ENCODE measurements around the gene DAPK1. TPM values are rescaled to one million over a fixed set of nuclear protein-coding genes. Genes with fewer than 3 reads are reported as not detected.

DAPK1 gene
- total and polyA plus RNA-seq, 2 donors (not counting 3 experiments of a cell fraction or from before 2014, with no cell fraction given), result 58.9 to 119 TPM

GRCh38 chr9:87520172-87520683 lies 22.6 kb downstream of the DAPK1 start:
- DNase-seq (ENCODE audit: low read depth, low spot score) (no peak), FAIRE-seq (no peak)
- no peaks in the 10 kb centered on the region for H3K9me1 ChIP-seq (replicated peaks; ENCODE audit: control insufficient read depth, extremely low read depth, insufficient read depth, low read length)
- no TSS peak for BruUV-seq (replicated peaks)
- H3K9ac ChIP-seq (replicated peaks; ENCODE audit: extremely low read depth, insufficient read depth, low read length), result no peak overlapping the region
- H3K9me3 ChIP-seq (replicated peaks; ENCODE audit: control insufficient read depth, insufficient read depth, low read length), result no peaks in the 10 kb centered on the region
- ChIA-PET POLR2A (no interaction called here), CTCF (interaction anchor here (1.2 to 1.6 kb wide), 3 partner anchors 18 to 183 kb away, joined by 3 to 6 read pairs (median 3); partner anchors contain the start of gene DAPK1)
- H3K4me1 ChIP-seq (ENCODE audit: control insufficient read depth, extremely low read depth, insufficient read depth, low read length), result peaks cover 30% of the 10 kb centered on the region
- H3K36me3 ChIP-seq (ENCODE audit: control insufficient read depth in 2 of 2, extremely low read depth in 1 of 2, insufficient read depth in 2 of 2, low read length in 2 of 2), result peaks cover 0 to 7% of the 10 kb centered on the region in 2 experiments
- no peak for TF ChIP-seq CTCF (IDR thresholded peaks at IDR 0.05; ENCODE audit: extremely low read depth in 1 of 2, insufficient read depth in 1 of 2, low read depth in 1 of 2, low read length in 2 of 2)
- TF ChIP-seq MAX (IDR thresholded peaks at IDR 0.05; ENCODE audit: insufficient read depth, insufficient read length), result no peak
- H3K79me2 ChIP-seq (ENCODE audit: control insufficient read depth, insufficient read depth, low read length), result peaks cover 16% of the 10 kb centered on the region
- no peak overlapping the region for H3K4me3 ChIP-seq (replicated peaks in 1 of 3; ENCODE audit: insufficient read depth in 1 of 3, low read depth in 1 of 3, low read length in 3 of 3)
- H2AFZ ChIP-seq (ENCODE audit: low read depth, low read length), result no peak overlapping the region
- no peak overlapping the region for H3K27ac ChIP-seq (ENCODE audit: insufficient read depth, low read depth, low read length)
- H3K27me3 ChIP-seq (ENCODE audit: control insufficient read depth in 2 of 2, insufficient read depth in 2 of 2, low read length in 2 of 2), result no peaks in the 10 kb centered on the region
- intact Hi-C loops (cut with micrococcal nuclease), result no loop called here
- dilution Hi-C loops (cut with MboI; ENCODE audit: extremely low pct_ligation_motif_present, low sequenced_read_pairs), result no loop called here
- no peak overlapping the region for H3K4me2 ChIP-seq (ENCODE audit: insufficient read depth, low read length)
- H4K20me1 ChIP-seq (replicated peaks; ENCODE audit: control insufficient read depth, extremely low read depth, insufficient read depth, low read length), result no peaks in the 10 kb centered on the region

GRCh38 chr9:87521834-87522233 lies 24.2 kb downstream of the DAPK1 start:
- Histone ChIP-seq H3K4me2 (ENCODE audit: insufficient read depth, low read length) (no peak overlapping the region), H4K20me1 (replicated peaks; ENCODE audit: control insufficient read depth, extremely low read depth, insufficient read depth, low read length) (no peaks in the 10 kb centered on the region), H3K9me3 (replicated peaks; ENCODE audit: control insufficient read depth, insufficient read depth, low read length) (no peaks in the 10 kb centered on the region), H2AFZ (ENCODE audit: low read depth, low read length) (no peak overlapping the region), H3K27me3 (ENCODE audit: control insufficient read depth in 2 of 2, insufficient read depth in 2 of 2, low read length in 2 of 2) (no peaks in the 10 kb centered on the region), H3K27ac (ENCODE audit: insufficient read depth, low read depth, low read length) (no peak overlapping the region), H3K36me3 (ENCODE audit: control insufficient read depth in 2 of 2, extremely low read depth in 1 of 2, insufficient read depth in 2 of 2, low read length in 2 of 2) (peaks cover 0 to 7% of the 10 kb centered on the region in 2 experiments), H3K4me3 (replicated peaks in 1 of 3; ENCODE audit: insufficient read depth in 1 of 3, low read depth in 1 of 3, low read length in 3 of 3) (no peak overlapping the region), H3K9ac (replicated peaks; ENCODE audit: extremely low read depth, insufficient read depth, low read length) (no peak overlapping the region), H3K79me2 (ENCODE audit: control insufficient read depth, insufficient read depth, low read length) (peaks cover 11% of the 10 kb centered on the region), H3K4me1 (ENCODE audit: control insufficient read depth, extremely low read depth, insufficient read depth, low read length) (peaks cover 15% of the 10 kb centered on the region), H3K9me1 (replicated peaks; ENCODE audit: control insufficient read depth, extremely low read depth, insufficient read depth, low read length) (no peaks in the 10 kb centered on the region)
- TF ChIP-seq JUN (IDR thresholded peaks at IDR 0.05; ENCODE audit: borderline replicate concordance, insufficient read depth, insufficient read length, low read depth), result no peak
- no peak for TF ChIP-seq POLR2AphosphoS5 (IDR thresholded peaks at IDR 0.05; ENCODE audit: insufficient read depth, low read depth, low read length)
- TF ChIP-seq MAX (IDR thresholded peaks at IDR 0.05; ENCODE audit: insufficient read depth, insufficient read length), result no peak
- no peak for TF ChIP-seq GATA2 (IDR thresholded peaks at IDR 0.05; ENCODE audit: insufficient read depth, insufficient read length, low read depth, low read length)
- no peak for TF ChIP-seq EZH2 (IDR thresholded peaks at IDR 0.05; ENCODE audit: borderline replicate concordance, low read depth, low read length, severe bottlenecking)
- TF ChIP-seq FOS (IDR thresholded peaks at IDR 0.05; ENCODE audit: borderline replicate concordance, insufficient read depth, low read length), result no peak
- TF ChIP-seq MYC (IDR thresholded peaks at IDR 0.05; ENCODE audit: low read depth, low read length), result no peak
- TF ChIP-seq POLR2A (IDR thresholded peaks at IDR 0.05; ENCODE audit: low read depth, low read length), result no peak
- no peak for TF ChIP-seq CTCF (IDR thresholded peaks at IDR 0.05; ENCODE audit: extremely low read depth in 1 of 2, insufficient read depth in 1 of 2, low read depth in 1 of 2, low read length in 2 of 2)
- intact Hi-C loops (cut with micrococcal nuclease) (no loop called here), dilution Hi-C loops (cut with MboI; ENCODE audit: extremely low pct_ligation_motif_present, low sequenced_read_pairs) (no loop called here)
- FAIRE-seq (no peak), DNase-seq (ENCODE audit: low read depth, low spot score) (no peak)
- ChIA-PET CTCF (interaction anchor here (1.1 to 1.6 kb wide), 2 partner anchors 25 to 184 kb away, joined by 3 read pairs; partner anchors contain the start of gene DAPK1), POLR2A (no interaction called here)
- BruUV-seq (replicated peaks), result no TSS peak
